Endometrium (tissue), 2 donors: ENCODE measurements around the gene LCN6.
"Not testable (repeated sequence)": the region's sequence is repeated elsewhere in the genome, so short reads cannot be mapped to it uniquely, and the experiment has no call there.

Experiments
- FAIRE-seq: peaks from 2 replicates; lab custom pipeline; 2012; peaks lifted over from hg19 to GRCh38; lab: Jason Lieb, UNC
- donor health status: control.
- donor health status: control.

Gene LCN6

DNA sequence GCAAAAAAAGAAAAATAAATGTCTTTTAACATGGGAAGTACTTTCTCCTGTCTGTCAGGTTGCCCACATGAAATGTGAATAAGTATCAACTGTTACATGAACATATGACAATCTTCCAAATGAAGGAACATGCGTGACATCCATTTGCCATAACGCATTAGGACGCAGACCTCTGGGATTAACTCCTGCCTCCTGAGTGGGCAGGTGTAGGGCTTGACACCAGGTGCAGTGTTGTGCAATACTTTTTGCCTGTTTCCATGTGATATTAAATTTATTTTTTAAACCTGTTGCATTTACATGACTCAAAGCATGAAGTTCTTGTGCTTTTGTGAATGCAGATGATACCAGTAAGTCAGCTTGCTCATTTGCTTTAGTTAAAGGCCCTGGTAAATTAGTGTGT lies 34.1 kb upstream of the LCN6 start:
- no peak for FAIRE-seq

DNA sequence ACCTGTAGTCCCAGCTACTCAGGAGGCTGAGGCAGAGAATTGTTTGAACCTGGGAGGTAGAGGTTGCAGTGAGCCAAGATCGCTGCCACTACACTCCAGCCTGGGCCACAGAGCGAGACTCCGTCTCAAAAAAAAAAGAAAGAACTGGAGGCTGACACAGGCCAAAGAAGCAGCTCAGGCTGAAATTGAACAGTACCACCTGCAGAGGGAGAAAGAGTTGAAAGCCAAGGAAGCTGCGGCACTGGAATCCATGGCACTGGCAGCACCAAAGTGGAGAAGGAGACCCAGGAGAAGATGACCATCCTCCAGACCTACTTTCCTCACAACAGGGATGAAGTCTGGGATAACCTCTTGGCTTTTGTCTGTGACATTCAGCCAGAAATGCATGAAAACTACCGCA lies 31.5 kb upstream of the LCN6 start:
- FAIRE-seq: no peak

DNA sequence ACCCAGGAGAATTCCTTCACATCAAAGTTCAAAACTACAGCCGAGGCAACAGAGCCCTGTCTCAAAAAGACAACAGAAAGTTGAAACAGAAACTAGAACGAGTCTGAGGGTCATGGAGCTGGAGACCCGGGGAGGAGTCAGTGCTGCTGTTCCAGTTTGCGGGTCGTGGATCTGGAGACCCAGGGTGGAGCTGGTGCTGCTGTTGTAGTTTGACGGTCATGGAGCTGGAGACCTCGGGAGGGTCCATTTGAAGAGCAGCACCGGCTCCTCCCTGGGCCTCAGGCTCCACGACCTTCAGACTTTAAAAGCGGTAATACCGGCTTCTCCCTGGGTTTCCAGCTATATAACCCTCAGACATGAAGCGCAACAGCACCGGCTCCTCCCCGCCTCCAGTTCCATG lies 29.0 kb upstream of the LCN6 start:
- no peak for FAIRE-seq

DNA sequence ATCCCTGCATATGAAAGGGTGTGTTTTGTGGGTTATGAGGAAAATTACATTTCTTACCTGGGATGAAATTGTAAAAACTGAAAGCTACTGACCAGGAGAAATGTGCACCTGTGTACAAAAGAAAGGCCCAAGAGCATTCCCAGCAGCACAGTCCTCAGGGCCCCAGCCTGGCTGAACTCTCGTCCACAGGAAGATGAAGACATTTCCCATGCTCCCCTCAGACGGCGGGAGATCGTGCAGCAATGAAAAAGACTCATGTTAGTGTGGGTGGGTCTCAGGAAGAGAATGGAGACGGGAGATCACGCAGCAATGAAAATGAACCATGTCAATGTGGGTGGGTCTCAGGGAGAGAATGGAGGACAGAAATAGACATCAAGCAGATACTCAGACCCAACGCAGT lies 28.6 kb upstream of the LCN6 start:
- no peak for FAIRE-seq

DNA sequence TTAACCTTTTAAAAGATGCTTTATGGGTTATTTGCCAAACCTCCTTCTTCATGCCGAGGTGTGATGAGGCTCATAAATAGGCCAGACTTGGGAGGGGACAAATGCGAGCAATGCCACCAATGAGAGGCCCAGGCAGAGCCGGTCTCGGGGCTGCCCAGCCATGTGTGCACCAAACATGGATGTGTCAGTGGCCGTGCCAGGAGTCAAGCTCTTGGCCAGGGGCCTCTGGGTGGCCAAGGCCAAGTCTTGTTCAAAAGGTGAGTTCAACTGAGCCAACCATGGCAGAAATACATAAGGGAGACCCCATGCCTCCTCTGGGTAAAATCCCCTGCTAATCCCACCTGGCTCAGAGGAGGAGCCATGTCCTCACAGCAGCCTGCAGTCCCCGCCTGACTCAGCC lies 26.9 kb upstream of the LCN6 start:
- FAIRE-seq: no peak

DNA sequence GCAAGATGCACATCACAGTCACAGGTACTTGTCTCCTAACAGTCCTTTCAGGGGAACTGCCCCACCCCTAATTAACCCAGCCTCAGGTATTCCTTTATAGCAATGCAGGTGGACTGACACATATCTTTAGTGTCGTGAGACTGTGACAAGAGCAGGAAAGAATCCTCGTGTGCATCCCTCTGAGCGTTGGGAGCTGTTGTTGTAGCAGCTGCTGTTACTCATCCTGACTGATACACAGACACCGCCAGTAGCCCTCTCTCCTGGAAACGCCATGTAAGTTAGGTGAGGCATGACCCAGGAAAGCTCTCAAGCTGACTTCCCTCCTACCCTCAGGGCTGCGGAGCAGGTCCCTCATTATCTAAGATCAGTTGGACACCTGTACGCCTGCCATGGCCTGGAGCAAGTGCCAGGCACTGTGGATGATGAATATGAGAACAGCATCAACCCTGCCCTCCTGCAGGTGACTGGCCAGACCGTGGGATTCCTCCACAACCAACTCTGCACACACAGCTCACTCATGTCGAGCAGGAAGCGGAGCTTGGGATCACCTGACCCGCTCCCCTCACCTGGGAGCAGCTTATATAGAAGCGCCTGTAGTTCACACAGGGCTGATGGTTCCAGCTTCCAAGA lies 26.2 kb upstream of the LCN6 start:
- no peak for FAIRE-seq

DNA sequence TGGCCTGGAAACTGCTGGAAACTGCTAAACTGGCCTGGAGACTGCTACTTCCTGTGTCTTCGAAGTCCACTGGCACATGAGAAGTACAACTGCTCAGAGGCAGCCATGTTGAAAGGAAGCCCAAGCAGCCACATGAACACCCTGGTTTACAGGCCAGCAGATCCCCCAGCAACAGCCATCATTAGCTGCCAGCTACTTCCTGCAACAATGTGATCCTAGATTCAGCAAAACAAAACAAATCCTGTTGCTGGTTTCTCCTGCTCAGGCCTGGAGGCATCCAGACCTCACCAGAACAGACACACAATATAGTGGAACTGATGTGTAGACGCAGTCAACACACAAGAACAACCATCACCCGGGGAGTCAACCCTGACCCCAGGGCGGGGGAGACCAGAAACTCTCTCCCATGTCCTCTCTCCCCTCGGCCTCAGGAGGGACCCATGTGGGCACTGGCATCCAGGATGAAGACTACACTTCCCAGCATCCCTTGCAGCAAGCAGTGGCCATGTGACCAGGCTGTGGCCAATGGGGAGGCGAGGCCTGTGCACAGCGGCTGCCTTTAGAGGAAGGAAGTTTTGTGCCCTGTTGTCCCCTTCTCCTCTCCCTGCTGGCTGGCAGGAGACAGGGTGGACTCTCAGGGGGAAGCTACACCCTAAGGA lies 25.2 kb upstream of the LCN6 start:
- FAIRE-seq: no peak

DNA sequence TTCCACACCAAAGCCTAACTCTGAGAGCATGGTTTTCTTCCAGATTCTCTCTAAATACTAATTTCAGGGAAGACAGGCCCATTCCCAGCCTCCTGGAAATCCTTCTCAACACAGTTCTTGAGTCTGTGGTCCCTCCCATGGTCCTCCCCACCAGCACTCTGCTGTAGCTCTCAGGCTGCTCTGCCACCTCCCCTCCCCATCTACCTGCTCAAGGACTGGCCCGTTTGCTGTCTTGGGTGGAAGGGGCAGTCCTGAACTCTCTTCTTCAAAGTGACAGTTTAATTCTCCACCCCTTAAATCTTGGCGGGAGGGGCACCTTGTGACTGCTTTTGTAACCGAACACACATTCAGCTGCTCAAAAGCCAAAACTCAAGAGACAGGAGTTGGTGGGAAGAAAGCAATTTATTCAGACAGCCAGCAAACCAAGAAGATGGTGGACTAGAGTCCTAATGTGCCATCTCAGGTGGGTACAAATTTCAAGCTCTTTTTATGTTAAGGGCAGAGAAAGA lies 23.6 kb upstream of the LCN6 start:
- no peak for FAIRE-seq

DNA sequence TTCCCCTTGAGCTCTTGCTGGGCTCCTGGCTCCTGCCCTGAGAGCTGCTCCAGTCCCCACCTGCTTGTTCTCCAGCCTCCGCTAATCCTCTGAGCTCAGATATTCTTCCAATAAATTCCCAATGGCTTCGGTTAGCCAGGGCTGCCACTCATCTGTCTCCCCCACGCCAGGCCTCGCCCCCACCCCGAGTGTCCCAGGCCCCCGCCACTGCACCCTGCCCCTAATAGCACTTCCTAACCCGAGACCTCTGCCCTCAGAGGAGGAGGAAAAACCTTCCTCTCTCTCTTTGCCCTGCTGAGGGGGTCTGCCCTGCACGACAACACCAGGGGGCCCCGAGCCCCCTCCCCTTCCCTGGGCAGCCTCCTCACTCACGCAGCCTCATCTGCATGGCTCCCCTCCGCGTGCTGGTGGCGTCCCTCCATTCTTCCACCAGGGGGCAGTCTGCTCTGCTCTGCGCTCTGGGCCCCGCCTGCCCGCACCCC lies 21.4 kb upstream of the LCN6 start:
- no peak for FAIRE-seq

DNA sequence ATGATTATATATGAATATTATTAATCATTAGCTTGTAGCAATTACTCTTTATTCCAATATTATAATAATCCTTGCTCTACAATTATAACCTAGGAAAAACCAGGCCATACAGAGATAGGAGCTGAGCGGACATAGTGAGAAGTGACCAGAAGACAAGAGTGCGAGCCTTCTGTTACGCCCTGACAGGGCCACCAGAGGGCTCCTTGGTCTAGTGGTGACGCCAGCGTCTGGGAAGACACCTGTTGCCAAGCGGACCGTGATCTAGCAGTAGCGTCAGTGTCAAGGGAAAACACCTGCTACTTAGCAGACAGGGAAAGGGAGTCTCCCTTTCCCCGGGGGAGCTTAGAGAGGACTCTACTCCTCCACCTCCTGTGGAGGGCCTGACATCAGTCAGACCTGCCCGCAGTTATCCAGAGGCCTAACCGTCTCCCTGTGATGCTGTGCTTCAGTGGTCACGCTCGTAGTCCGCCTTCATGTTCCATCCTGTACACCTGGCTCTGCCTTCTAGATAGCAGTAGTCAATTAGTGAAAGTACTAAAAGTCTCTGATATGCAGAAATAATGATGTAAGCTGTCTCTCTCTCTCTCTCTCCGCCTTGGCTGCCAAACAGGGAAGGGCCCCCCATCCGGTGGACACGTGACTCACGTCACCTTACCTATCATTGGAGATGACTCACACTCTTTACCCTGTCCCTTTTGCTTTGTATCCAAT lies 18.2 kb upstream of the LCN6 start:
- FAIRE-seq: not testable (repeated sequence)

DNA sequence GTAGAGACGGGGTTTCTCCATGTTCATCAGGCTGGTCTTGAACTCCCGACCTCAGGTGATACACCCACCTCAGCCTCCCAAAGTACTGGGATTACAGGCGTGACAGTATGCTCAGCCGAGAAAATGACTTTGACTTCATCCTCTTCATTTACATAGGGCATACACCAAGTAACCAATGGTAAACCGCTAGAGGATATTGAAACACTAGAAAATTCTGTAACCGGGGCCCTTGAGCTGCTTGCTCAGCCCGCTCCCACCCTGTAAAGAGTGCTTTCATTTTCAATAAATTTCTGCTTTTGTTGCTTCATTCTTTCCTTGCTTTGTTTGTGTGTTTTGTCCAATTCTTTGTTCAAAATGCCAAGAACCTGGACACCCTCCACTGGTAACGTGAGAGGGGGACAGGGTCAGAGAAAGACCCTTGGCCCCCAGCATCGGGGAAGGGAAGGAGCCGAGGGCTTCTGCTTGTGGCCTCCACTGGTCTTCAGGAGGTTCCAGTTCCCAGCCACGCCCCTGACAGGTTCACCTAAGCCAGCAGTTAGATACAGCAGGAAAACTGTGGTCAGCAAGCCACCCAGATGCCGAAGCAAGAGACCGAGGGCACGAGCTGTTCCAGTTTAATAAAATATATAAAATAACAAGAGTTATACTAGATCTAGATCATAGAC lies 17.6 kb upstream of the LCN6 start:
- FAIRE-seq: not testable (repeated sequence)

DNA sequence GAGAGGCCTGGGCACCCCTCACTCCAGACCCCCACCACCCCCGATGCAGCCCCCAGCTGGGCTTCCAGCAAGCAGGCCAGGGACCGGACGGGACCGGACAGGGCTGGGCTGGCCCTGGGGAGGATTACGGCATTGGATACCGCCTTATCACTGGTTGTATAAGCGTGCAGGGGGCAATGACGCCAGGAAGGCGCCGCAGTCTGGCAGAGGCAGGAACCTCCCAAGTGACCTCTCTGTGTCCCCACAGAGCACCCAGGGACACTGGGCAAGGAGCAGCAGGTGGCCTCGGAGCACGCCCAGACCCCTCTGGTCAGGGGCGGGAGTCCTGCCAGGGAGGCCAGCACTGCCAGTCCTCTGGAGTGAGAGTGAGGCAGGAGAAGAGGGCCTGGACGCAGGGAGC lies 16.7 kb upstream of the LCN6 start:
- FAIRE-seq: no peak

DNA sequence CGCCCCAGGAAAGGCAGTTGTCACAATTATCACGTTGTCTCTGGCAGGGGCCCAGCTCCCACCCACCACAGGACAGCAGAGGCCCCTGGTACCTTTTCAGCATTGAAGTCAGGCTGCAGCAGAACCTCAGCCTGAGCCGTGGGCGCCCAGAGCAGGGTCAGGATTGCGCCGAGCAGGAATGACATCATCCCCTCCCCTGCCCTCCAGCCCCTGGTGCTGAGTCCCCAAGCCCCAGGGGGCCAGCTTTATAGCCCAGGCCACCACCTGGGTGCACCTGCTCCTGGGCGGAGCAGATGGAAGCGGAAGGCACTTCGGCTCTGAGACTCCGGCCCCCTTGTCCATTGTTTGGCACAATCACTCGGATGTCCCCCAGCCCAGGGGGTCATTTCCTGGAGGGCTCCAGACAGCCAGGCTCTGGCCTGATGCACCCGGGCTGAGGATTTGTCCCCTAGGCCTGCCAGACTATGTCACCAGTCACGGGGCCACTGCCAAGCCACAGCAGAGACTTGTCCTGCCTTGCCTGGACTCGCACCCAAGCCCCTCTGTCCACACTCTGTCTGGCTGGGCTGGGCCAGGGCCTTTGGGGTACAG lies 16.1 kb upstream of the LCN6 start, which contains the start of gene LCN15:
TSS of gene LCN15 (minus strand) at position 218 of the 591 bp plus-strand sequence. CDS start at position 188, 30 bp downstream.
- no peak for FAIRE-seq

DNA sequence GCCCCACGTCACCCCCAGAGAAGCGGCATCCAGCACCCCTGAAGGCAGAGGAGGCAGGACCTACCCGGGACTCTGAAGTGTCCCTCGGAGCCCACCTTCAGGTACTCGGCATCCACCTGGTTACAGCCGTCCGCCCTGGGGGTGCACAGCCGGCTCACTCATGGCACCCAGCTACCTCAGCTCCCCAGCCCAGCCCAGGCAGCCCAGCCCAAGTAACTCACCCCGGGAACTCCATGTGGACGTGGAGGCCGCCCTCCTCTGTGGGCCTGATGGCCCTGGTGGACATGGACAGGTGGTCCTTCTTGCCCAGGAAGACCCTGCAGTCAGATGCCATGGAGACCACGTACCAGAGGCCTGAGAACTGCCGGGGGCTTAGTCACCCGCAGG lies 15.3 kb upstream of the LCN6 start:
- FAIRE-seq: no peak

DNA sequence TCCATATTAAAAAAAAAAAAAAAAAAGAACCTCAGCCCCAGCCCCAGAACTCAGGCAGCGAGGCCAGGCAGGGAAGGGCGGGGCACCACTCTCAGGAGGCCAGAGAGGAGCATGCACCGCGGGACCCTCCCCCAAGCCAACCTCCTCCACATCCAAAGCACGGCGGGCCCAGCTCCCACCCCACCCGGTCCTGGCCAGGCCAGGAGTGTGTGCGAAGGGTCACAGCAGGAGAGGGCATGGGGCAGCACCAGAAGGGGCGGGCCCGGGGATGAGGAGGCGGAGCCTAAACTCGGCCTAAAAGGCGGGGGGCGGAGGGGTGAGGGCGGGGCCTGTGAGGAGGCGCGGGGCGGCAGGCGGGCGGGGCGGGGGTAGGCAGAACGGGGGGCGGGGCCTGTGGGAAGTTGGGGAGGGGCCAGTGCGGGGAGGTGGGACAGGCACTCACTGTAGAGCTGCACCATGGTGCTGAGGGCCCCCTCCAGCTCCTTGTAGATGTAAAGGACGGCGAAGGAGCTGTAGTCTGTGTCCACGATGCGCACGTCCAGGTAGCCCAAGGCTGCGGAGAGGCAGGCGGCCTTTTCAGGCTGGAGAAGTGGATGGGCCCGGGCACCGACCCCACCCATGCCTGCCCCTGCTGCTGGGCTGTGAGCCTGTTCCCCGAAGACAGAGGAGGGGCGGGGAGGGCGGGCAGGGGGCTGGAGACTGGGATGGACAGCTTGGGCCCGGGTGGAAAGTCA lies 14.8 kb upstream of the LCN6 start:
- FAIRE-seq: no peak

DNA sequence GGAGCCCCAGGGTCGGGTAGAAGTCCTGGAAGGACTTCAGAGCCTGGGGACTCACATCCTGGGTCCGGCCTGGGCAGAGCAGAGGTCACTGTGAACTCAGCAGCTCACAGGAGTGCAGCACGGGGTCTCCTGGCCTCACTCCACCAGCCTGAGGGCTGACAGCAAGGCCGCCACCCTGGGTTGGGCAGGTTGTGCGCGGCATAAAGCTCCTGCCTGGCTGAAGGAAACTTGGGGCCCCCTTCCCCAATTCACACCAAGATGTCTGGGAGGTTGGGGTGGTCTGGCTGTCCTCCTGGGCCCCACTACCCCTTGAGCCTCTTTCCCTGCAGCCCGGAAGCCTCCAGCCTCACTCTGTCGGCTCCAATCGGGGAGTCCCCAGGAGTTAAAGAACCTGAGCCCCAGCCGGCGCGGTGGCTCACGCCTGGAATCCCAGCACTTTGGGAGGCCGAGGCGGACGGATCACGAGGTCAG lies 13.9 kb upstream of the LCN6 start:
- FAIRE-seq: no peak

DNA sequence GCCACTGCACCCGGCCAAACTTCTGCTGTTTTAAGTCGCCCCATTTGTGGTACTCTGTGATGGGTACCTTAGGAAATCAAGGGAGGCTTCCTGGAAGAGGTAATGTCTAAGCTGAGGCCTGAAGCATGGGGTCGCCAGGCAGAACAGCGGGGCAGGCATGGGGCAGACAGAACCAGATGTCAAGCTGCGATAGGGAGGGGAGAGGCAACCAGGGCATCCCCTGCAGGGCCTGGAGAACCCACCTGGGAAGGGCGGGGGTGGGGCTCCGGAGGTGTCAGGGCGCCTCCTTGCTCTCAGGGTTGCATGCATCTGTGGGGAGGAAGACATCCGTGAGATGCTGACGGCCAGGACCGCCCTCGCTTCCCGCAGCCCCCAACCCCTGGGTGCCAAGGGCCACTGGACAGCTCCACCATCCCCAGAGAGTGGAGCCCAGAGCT lies 13.2 kb upstream of the LCN6 start:
- no peak for FAIRE-seq

DNA sequence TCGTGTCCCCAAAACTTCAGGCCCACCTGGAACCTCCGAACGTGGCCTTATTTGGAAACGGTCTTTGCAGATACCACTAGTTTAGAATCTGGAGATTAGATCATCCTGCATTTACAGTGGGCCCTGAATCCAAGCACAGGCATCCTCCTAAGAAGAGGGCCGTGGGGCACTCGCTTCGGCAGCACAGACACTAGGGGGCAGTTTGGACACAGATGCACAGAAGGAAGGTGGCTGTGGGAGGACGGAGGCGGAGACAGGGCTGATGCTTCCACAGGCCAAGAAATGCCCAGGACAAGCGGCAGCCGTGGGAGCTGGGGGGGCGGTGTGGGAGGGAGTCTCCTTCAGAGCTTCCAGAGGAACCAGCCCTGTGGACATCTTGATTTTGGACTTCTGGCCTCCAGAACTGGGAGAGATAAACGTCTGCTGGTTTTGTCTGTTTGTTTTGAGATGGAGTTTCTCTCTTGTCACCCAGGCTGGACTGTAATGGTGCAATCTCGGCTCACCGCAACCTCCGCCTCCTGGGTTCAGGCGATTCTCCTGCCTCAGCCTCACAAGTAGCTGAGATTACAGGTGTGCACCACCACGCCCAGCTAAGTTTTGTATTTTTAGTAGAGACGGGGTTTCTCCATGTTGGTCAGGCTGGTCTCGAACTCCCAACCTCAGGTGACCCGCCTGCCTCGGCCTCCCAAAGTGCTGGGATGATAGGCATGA lies 12.7 kb upstream of the LCN6 start:
- FAIRE-seq: not testable (repeated sequence)

DNA sequence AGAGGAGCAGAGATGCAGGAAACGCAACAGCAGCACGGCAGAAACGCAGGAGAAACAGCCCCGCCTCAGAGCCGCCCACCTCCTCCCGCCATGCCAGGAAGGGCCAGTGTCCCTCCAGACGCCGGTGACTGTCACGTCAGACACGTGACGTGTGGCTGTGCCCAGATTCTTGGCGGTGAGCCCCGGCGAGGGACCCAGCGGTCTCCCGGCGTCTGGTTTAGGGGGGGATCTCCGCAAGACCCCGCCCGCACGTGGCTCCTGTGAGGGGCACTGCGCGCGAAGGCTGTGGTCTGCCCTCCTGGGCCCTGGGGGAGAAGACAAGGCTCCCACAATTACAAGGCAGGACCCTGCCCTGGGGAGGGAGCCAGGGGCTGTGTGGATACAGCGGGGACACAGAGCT lies 12.1 kb upstream of the LCN6 start:
- no peak for FAIRE-seq

DNA sequence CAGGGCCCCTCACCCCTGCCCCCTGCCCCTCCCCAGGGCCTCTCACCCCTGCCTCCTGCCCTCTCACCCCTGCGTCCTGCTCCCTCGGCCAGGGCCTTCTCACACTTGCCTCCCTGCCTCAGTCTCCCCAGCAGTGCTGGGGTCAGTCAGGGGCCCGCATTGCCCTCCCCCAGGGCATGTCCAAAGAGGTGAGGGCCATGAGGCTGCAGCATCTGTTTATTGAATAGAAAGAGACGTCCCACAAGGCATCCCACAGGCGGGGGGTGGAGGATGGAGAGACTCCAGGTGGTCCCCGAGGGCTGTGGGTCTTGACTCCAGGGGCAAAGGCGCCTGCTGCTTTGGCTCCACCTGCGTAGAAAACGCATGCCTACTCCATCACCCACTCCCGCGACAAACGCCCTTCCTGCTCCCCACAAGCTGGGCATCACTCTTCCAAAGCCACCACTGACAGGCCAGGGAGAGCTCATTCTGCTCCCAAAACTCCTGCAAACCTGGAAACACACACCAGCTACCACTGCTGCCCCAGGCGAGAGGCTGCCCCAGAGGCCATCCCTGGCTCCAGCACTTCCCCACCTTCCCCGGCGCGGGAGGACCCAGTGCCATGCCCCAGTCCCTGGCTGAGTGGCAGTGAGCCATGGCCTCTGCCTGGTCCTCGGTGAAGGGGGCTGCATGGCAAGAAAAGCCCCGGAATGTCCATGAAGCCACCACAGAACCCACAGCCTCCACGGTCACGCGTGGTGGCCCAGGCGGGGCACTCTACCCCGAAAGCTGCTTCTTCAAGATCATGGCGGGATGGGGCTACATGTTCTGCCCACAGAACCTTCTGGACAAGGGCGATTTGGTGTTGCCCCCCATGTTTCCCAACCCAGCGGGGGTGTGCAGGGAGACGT lies 11.4 kb upstream of the LCN6 start:
- FAIRE-seq: no peak
